Endothelial cell of umbilical vein (primary cell): ENCODE results near the gene LMAN1L. TPM values are rescaled to one million over a fixed set of nuclear protein-coding genes. Genes with fewer than 3 reads are reported as not detected.

Experiments used
- BruUV-seq: library from RNA; stranded (reverse); fragments of 400-500 nt; replicated peaks from 2 replicates; lab custom pipeline; 2021; lab: Mats Ljungman, UMichigan
- CTCF ChIA-PET: fragments of 300-600, 350-600 bp; sonication (Branson Sonifier 250); formaldehyde crosslinking; loops from one replicate; lab custom pipeline; 2021; ENCODE audit warnings: antibody characterized with exemption, inconsistent platforms; lab: Charles Lee
- POLR2A ChIA-PET: fragments of 300-600, 350-600 bp; sonication (Branson Sonifier 250); formaldehyde crosslinking; loops from one replicate; lab custom pipeline; 2021; ENCODE audit warnings: antibody characterized with exemption, inconsistent platforms; lab: Charles Lee
- DNase-seq: peaks from one replicate; pipeline ENCODE4 v3.0.0-alpha.2; 2011; ENCODE audit warnings: low read depth, low spot score
- FAIRE-seq: peaks from 2 replicates; lab custom pipeline; 2011; peaks lifted over from hg19 to GRCh38; lab: Jason Lieb, UNC
- H2AFZ ChIP-seq: 2 replicates; pipeline ENCODE4 v1.6.0; 2012; ENCODE audit warnings: low read depth, low read length, control low read depth, inconsistent platforms
- H3K27ac ChIP-seq: 2 replicates; pipeline ENCODE4 v1.5.1; 2011; ENCODE audit warnings: low read depth, mild to moderate bottlenecking, control low read depth, low read length, moderate library complexity; ENCODE audit not compliant: insufficient read depth
- H3K27me3 ChIP-seq, 2 experiments: 2 replicates each; pipeline versions ENCODE4 v1.6.0 to v1.6.1; 2011; ENCODE audit warnings: low read length in 2 of 2, mixed read lengths in 1 of 2; ENCODE audit not compliant: control insufficient read depth in 2 of 2, insufficient read depth in 2 of 2
- H3K36me3 ChIP-seq, 2 experiments: 2 replicates in 1 of 2; 3 replicates in 1 of 2; pipeline ENCODE4 v1.5.1; 2011; ENCODE audit warnings: low read length in 2 of 2, mild to moderate bottlenecking in 1 of 2, moderate library complexity in 1 of 2; ENCODE audit not compliant: control insufficient read depth in 2 of 2, insufficient read depth in 2 of 2; ENCODE audit errors: extremely low read depth in 1 of 2
- H3K4me1 ChIP-seq: 3 replicates; pipeline ENCODE4 v1.5.1; 2011; ENCODE audit warnings: mild to moderate bottlenecking, low read length; ENCODE audit not compliant: control insufficient read depth, insufficient read depth; ENCODE audit errors: extremely low read depth
- H3K4me2 ChIP-seq: 2 replicates; pipeline ENCODE4 v1.6.1; 2011; ENCODE audit warnings: low read length, control low read depth, mixed read lengths; ENCODE audit not compliant: insufficient read depth
- H3K4me3 ChIP-seq, 3 experiments: fragments of 200-600 bp in 1 of 3; sonication (generic), shearing (Covaris generic) in 1 of 3; replicated peaks in 1 of 3; 2 replicates each; pipeline ENCODE4 v1.5.1; 2011 to 2016; ENCODE audit warnings: control low read depth in 3 of 3, low read length in 3 of 3, mild to moderate bottlenecking in 2 of 3, inconsistent platforms in 1 of 3, low read depth in 1 of 3, moderate library complexity in 1 of 3; ENCODE audit not compliant: insufficient read depth in 1 of 3
- H3K79me2 ChIP-seq: 2 replicates; pipeline ENCODE4 v1.6.0; 2012; ENCODE audit warnings: low read length, inconsistent platforms; ENCODE audit not compliant: control insufficient read depth, insufficient read depth
- H3K9ac ChIP-seq: replicated peaks from 2 replicates; pipeline ENCODE3; 2011; ENCODE audit warnings: low read length, control low read depth; ENCODE audit not compliant: insufficient read depth; ENCODE audit errors: extremely low read depth
- H3K9me1 ChIP-seq: replicated peaks from 3 replicates; pipeline ENCODE4 v1.6.0; 2011; ENCODE audit warnings: mild to moderate bottlenecking, low read length; ENCODE audit not compliant: control insufficient read depth, insufficient read depth; ENCODE audit errors: extremely low read depth
- H3K9me3 ChIP-seq: replicated peaks from 2 replicates; pipeline ENCODE4 v1.5.1; 2012; ENCODE audit warnings: low read length, inconsistent platforms; ENCODE audit not compliant: control insufficient read depth, insufficient read depth
- H4K20me1 ChIP-seq: replicated peaks from 2 replicates; pipeline ENCODE3; 2011; ENCODE audit warnings: mild to moderate bottlenecking, low read length; ENCODE audit not compliant: control insufficient read depth, insufficient read depth; ENCODE audit errors: extremely low read depth
- CTCF ChIP-seq, 2 donors: IDR thresholded peaks; 1 replicate in 1 of 2; 2 replicates in 1 of 2; pipeline ENCODE4 v1.5.1; 2011; ENCODE audit warnings: low read length in 2 of 2, mild to moderate bottlenecking in 2 of 2, moderate library complexity in 2 of 2, control low read depth in 1 of 2, inconsistent platforms in 1 of 2, low read depth in 1 of 2; ENCODE audit not compliant: insufficient read depth in 1 of 2; ENCODE audit errors: extremely low read depth in 1 of 2
- EZH2 ChIP-seq: IDR thresholded peaks from 2 replicates; pipeline ENCODE4 v1.6.1; 2012; ENCODE audit warnings: borderline replicate concordance, low read depth, mild to moderate bottlenecking, moderate library complexity, low read length, inconsistent platforms; ENCODE audit not compliant: severe bottlenecking
- FOS ChIP-seq: IDR thresholded peaks from 2 replicates; pipeline ENCODE4 v1.6.1; 2011; ENCODE audit warnings: mild to moderate bottlenecking, low read length, moderate library complexity, borderline replicate concordance; ENCODE audit not compliant: insufficient read depth
- GATA2 ChIP-seq: IDR thresholded peaks from 2 replicates; pipeline ENCODE4 v1.7.0; 2011; ENCODE audit warnings: low read depth, mild to moderate bottlenecking, moderate library complexity, mixed read lengths, low read length; ENCODE audit not compliant: insufficient read length, insufficient read depth
- JUN ChIP-seq: IDR thresholded peaks from 2 replicates; pipeline ENCODE4 v1.6.1; 2011; ENCODE audit warnings: borderline replicate concordance, low read depth; ENCODE audit not compliant: insufficient read length, insufficient read depth
- MAX ChIP-seq: IDR thresholded peaks from 2 replicates; pipeline ENCODE4 v1.6.1; 2011; ENCODE audit not compliant: insufficient read depth, insufficient read length
- MYC ChIP-seq: IDR thresholded peaks from one replicate; pipeline ENCODE4 v1.6.1; 2011; ENCODE audit warnings: mild to moderate bottlenecking, low read depth, low read length
- POLR2A ChIP-seq: IDR thresholded peaks from 2 replicates; pipeline ENCODE4 v1.6.1; 2012; ENCODE audit warnings: low read depth, mild to moderate bottlenecking, control low read depth, low read length
- POLR2AphosphoS5 ChIP-seq: IDR thresholded peaks from 2 replicates; pipeline ENCODE4 v1.6.1; 2012; ENCODE audit warnings: low read depth, mild to moderate bottlenecking, control low read depth, low read length, moderate library complexity; ENCODE audit not compliant: insufficient read depth
- dilution Hi-C: fragments of 300-500 bp; cut with MboI; formaldehyde crosslinking; loops from one replicate; pipeline ENCODE4 v1.15.0; 2019; ENCODE audit warnings: low sequenced_read_pairs; ENCODE audit not compliant: extremely low pct_ligation_motif_present
- intact Hi-C: fragments of 100-400 bp; cut with micrococcal nuclease; formaldehyde crosslinking; loops from one replicate; pipeline ENCODE4 v1.10.0; 2022
- polyA plus RNA-seq, 4 experiments: library from polyadenylated mRNA; depleted of rRNA in 3 of 4; stranded (reverse) in 3 of 4; unstranded in 1 of 4; fragments of >200 nt; gene quantifications; 2 replicates each; pipeline versions ENCODE4 v1.2.1 to v1.2.3, GENCODE V29; 2011 to 2012; ENCODE audit warnings: missing spikeins in 1 of 4
- total RNA-seq: library from RNA; stranded (reverse); gene quantifications from 2 replicates; pipeline ENCODE4 v1.2.3, GENCODE V29; 2021

The LMAN1L gene
- total and polyA plus RNA-seq, 2 donors (not counting 3 experiments of a cell fraction or from before 2014, with no cell fraction given): not detected

- Histone ChIP-seq H3K79me2 (no peaks in the 10 kb centered on the region), H3K4me3 (no peak overlapping the region), H3K9me1 (no peaks in the 10 kb centered on the region), H2AFZ (no peak overlapping the region), H3K27me3 (no peaks in the 10 kb centered on the region), H3K36me3 (no peaks in the 10 kb centered on the region), H3K9ac (no peak overlapping the region), H3K4me1 (peaks cover 8% of the 10 kb centered on the region), H3K9me3 (no peaks in the 10 kb centered on the region), H3K4me2 (no peak overlapping the region), H3K27ac (no peak overlapping the region), H4K20me1 (no peaks in the 10 kb centered on the region)
- ChIA-PET POLR2A (no interaction called here), CTCF (interaction anchor here (0.9 to 1.5 kb wide), 5 partner anchors 10 to 85 kb away, joined by 3 to 5 read pairs (median 3); partner anchors contain the start of gene FAM219B)
- DNase-seq: no peak
- intact Hi-C loops (no loop called here), dilution Hi-C loops (no loop called here)
- no peak for FAIRE-seq
- BruUV-seq: no TSS peak
- TF ChIP-seq CTCF (IDR thresholded peaks at IDR 0.05; ENCODE audit: extremely low read depth in 1 of 2, insufficient read depth in 1 of 2, low read depth in 1 of 2, low read length in 2 of 2) (no peak), FOS (no peak), MYC (no peak), MAX (no peak), POLR2AphosphoS5 (no peak), EZH2 (no peak), GATA2 (no peak), JUN (no peak), POLR2A (no peak)
Observed at GRCh38 chr15:74821091-74821789, 8.6 kb downstream of the LMAN1L start.
